Mesendoderm (in vitro differentiated cells): ENCODE measurements around the gene PEX26.
"Not testable (repeated sequence)": the region's sequence is repeated elsewhere in the genome, so short reads cannot be mapped to it uniquely, and the experiment has no call there.

Experiments
- DNase-seq: peaks from one replicate; pipeline ENCODE4 v3.0.0; 2013
- H2AK5ac ChIP-seq: 2 replicates; pipeline ENCODE4 v1.6.1; 2013; ENCODE audit warnings: low read length, inconsistent platforms
- H2BK120ac ChIP-seq: 2 replicates; pipeline ENCODE4 v1.6.1; 2013; ENCODE audit warnings: low read depth, mild to moderate bottlenecking, low read length, moderate library complexity, mixed read lengths
- H2BK15ac ChIP-seq: replicated peaks from 2 replicates; pipeline ENCODE4 v1.6.1; 2013; ENCODE audit warnings: low read depth, mild to moderate bottlenecking, moderate library complexity
- H2BK5ac ChIP-seq: 2 replicates; pipeline ENCODE4 v1.6.1; 2013; ENCODE audit warnings: low read length, inconsistent platforms
- H3K18ac ChIP-seq: 2 replicates; pipeline ENCODE4 v1.6.1; 2013; ENCODE audit warnings: mild to moderate bottlenecking, low read length, mixed read lengths
- H3K23ac ChIP-seq: one replicate; pipeline ENCODE4 v1.6.1; 2013; ENCODE audit warnings: low read length
- H3K27ac ChIP-seq: 2 replicates; pipeline ENCODE4 v1.5.1; 2013; ENCODE audit warnings: low read depth, mild to moderate bottlenecking, inconsistent platforms, low read length, moderate library complexity
- H3K27me3 ChIP-seq: 2 replicates; pipeline ENCODE4 v1.6.1; 2013; ENCODE audit warnings: low read length, control low read depth, mild to moderate bottlenecking, inconsistent platforms; ENCODE audit not compliant: insufficient read depth, poor library complexity
- H3K36me3 ChIP-seq: 2 replicates; pipeline ENCODE4 v1.6.1; 2013; ENCODE audit warnings: low read length, inconsistent platforms; ENCODE audit not compliant: control insufficient read depth, insufficient read depth
- H3K4ac ChIP-seq: one replicate; pipeline ENCODE4 v1.6.1; 2013; ENCODE audit warnings: low read depth, mild to moderate bottlenecking, low read length, moderate library complexity
- H3K4me1 ChIP-seq: 2 replicates; pipeline ENCODE4 v1.6.1; 2013; ENCODE audit warnings: low read depth, low read length, inconsistent platforms; ENCODE audit not compliant: control insufficient read depth
- H3K4me2 ChIP-seq: 2 replicates; pipeline ENCODE4 v1.6.1; 2013; ENCODE audit warnings: low read length
- H3K4me3 ChIP-seq: 2 replicates; pipeline ENCODE4 v1.5.1; 2013; ENCODE audit warnings: mild to moderate bottlenecking, low read length
- H3K56ac ChIP-seq: one replicate; pipeline ENCODE4 v1.6.1; 2013; ENCODE audit warnings: low read length
- H3K79me1 ChIP-seq: 2 replicates; pipeline ENCODE4 v1.6.1; 2013; ENCODE audit warnings: low read length, inconsistent platforms
- H3K79me2 ChIP-seq: 2 replicates; pipeline ENCODE4 v1.6.1; 2013; ENCODE audit warnings: mild to moderate bottlenecking, low read length; ENCODE audit not compliant: control insufficient read depth, insufficient read depth
- H3K9ac ChIP-seq: 2 replicates; pipeline ENCODE4 v1.6.1; 2013; ENCODE audit warnings: low read length, inconsistent platforms
- H4K5ac ChIP-seq: one replicate; pipeline ENCODE4 v1.6.1; 2013; ENCODE audit warnings: low read length
- H4K8ac ChIP-seq: one replicate; pipeline ENCODE4 v1.6.1; 2013; ENCODE audit warnings: low read depth, mild to moderate bottlenecking, control low read depth, low read length, moderate library complexity
- WGBS: extraction: QIAGEN DNeasy Blood & Tissue Kit; methylation state at CpG from one replicate; pipeline ENCODE4 v1.1.7; 2013; ENCODE audit warnings: low lambda C conversion rate, missing lambda C conversion rate; ENCODE audit not compliant: insufficient coverage; ENCODE audit errors: extremely low coverage; 5-methylcytosine and 5-hydroxymethylcytosine counted together

Gene PEX26

GRCh38 chr22:18033204-18033998 is 44.4 kb upstream of the PEX26 start:
- WGBS: no CpG with 5 or more reads among the region's 6 CpGs
- Histone ChIP-seq H3K79me2 (no peaks in the 10 kb centered on the region), H3K56ac (no peak overlapping the region), H3K4ac (no peak overlapping the region), H3K18ac (no peak overlapping the region), H3K4me2 (no peak overlapping the region), H3K36me3 (no peaks in the 10 kb centered on the region), H2AK5ac (no peak overlapping the region), H2BK5ac (no peak overlapping the region), H3K27me3 (no peaks in the 10 kb centered on the region), H3K27ac (no peak overlapping the region), H3K79me1 (no peaks in the 10 kb centered on the region), H3K23ac (no peak overlapping the region), H3K4me1 (no peaks in the 10 kb centered on the region), H3K4me3 (no peak overlapping the region), H2BK15ac (no peak overlapping the region), H4K8ac (no peak overlapping the region), H3K9ac (no peak overlapping the region), H4K5ac (no peak overlapping the region), H2BK120ac (no peak overlapping the region)
- no peak for DNase-seq

GRCh38 chr22:18034076-18034475 is 43.7 kb upstream of the PEX26 start:
- Histone ChIP-seq H3K79me1 (no peaks in the 10 kb centered on the region), H3K4me1 (no peaks in the 10 kb centered on the region), H3K4me2 (no peak overlapping the region), H3K36me3 (no peaks in the 10 kb centered on the region), H2BK5ac (no peak overlapping the region), H3K18ac (no peak overlapping the region), H3K27ac (no peak overlapping the region), H3K56ac (no peak overlapping the region), H3K23ac (no peak overlapping the region), H2BK15ac (no peak overlapping the region), H4K5ac (no peak overlapping the region), H2AK5ac (no peak overlapping the region), H2BK120ac (no peak overlapping the region), H3K4ac (no peak overlapping the region), H3K27me3 (no peaks in the 10 kb centered on the region), H4K8ac (no peak overlapping the region), H3K79me2 (no peaks in the 10 kb centered on the region), H3K9ac (no peak overlapping the region), H3K4me3 (no peak overlapping the region)
- no CpG with 5 or more reads among the region's 3 CpGs for whole genome bisulfite sequencing
- no peak for DNase-seq

GRCh38 chr22:18035751-18036150 is 42.0 kb upstream of the PEX26 start:
- no peaks in the 10 kb centered on the region for H3K4me1 ChIP-seq
- no peak overlapping the region for H2BK120ac ChIP-seq
- H3K4ac ChIP-seq: no peak overlapping the region
- H3K27me3 ChIP-seq: no peaks in the 10 kb centered on the region
- no peak overlapping the region for H3K18ac ChIP-seq
- H2BK15ac ChIP-seq: no peak overlapping the region
- H2AK5ac ChIP-seq: no peak overlapping the region
- no peaks in the 10 kb centered on the region for H3K79me2 ChIP-seq
- no peak overlapping the region for H4K8ac ChIP-seq
- no peak overlapping the region for H3K56ac ChIP-seq
- no peak overlapping the region for H3K9ac ChIP-seq
- H3K27ac ChIP-seq: no peak overlapping the region
- no peak for DNase-seq
- no peaks in the 10 kb centered on the region for H3K36me3 ChIP-seq
- H3K4me3 ChIP-seq: no peak overlapping the region
- no peak overlapping the region for H3K4me2 ChIP-seq
- no peak overlapping the region for H3K23ac ChIP-seq
- H4K5ac ChIP-seq: no peak overlapping the region
- WGBS: no CpG with 5 or more reads among the region's 9 CpGs
- H3K79me1 ChIP-seq: no peaks in the 10 kb centered on the region
- no peak overlapping the region for H2BK5ac ChIP-seq

GRCh38 chr22:18040898-18041297 is 36.9 kb upstream of the PEX26 start:
- H3K4ac ChIP-seq, H3K79me1 ChIP-seq, H3K27ac ChIP-seq, H3K4me1 ChIP-seq, H3K36me3 ChIP-seq, H2BK120ac ChIP-seq, H4K5ac ChIP-seq, H2BK15ac ChIP-seq, DNase-seq, H2AK5ac ChIP-seq, H3K9ac ChIP-seq, H3K4me3 ChIP-seq, H3K23ac ChIP-seq, H2BK5ac ChIP-seq, H4K8ac ChIP-seq, H3K4me2 ChIP-seq, H3K18ac ChIP-seq, H3K27me3 ChIP-seq, H3K56ac ChIP-seq, H3K79me2 ChIP-seq: not testable (repeated sequence)
- no CpG with 5 or more reads among the region's 6 CpGs for WGBS

- H3K79me2 ChIP-seq: no peaks in the 10 kb centered on the region
- no peaks in the 10 kb centered on the region for H3K27me3 ChIP-seq
- no peaks in the 10 kb centered on the region for H3K36me3 ChIP-seq
- H3K27ac ChIP-seq: no peak overlapping the region
- H4K5ac ChIP-seq: no peak overlapping the region
- H3K79me1 ChIP-seq: no peaks in the 10 kb centered on the region
- H2BK5ac ChIP-seq: no peak overlapping the region
- no peak overlapping the region for H3K18ac ChIP-seq
- no CpG with 5 or more reads among the region's 6 CpGs for WGBS
- no peak overlapping the region for H3K4ac ChIP-seq
- no peak overlapping the region for H3K4me3 ChIP-seq
- H4K8ac ChIP-seq: no peak overlapping the region
- H2BK15ac ChIP-seq: no peak overlapping the region
- no peak for DNase-seq
- H3K4me2 ChIP-seq: no peak overlapping the region
- H3K23ac ChIP-seq: no peak overlapping the region
- no peak overlapping the region for H3K56ac ChIP-seq
- H3K4me1 ChIP-seq: no peaks in the 10 kb centered on the region
- H3K9ac ChIP-seq: no peak overlapping the region
- no peak overlapping the region for H2BK120ac ChIP-seq
- no peak overlapping the region for H2AK5ac ChIP-seq
Observed at GRCh38 chr22:18042685-18043084, 35.1 kb upstream of the PEX26 start.
